Rectal smooth muscle tissue (tissue), 1 donor: ENCODE results near the gene OSTF1.

Experiments used
- H3K27ac ChIP-seq: one replicate; pipeline ENCODE4 v1.7.0; 2013; ENCODE audit warnings: low read depth, low read length, inconsistent platforms
- H3K27me3 ChIP-seq: one replicate; pipeline ENCODE4 v1.7.0; 2013; ENCODE audit warnings: low read length; ENCODE audit not compliant: control insufficient read depth, insufficient read depth
- H3K36me3 ChIP-seq: one replicate; pipeline ENCODE4 v1.7.0; 2013; ENCODE audit warnings: low read length; ENCODE audit not compliant: control insufficient read depth, insufficient read depth
- H3K4me1 ChIP-seq: one replicate; pipeline ENCODE4 v1.7.0; 2013; ENCODE audit warnings: low read length; ENCODE audit not compliant: control insufficient read depth, insufficient read depth
- H3K4me3 ChIP-seq: one replicate; pipeline ENCODE4 v1.7.0; 2013; ENCODE audit warnings: low read length
- H3K9ac ChIP-seq: one replicate; pipeline ENCODE4 v1.7.0; 2013; ENCODE audit warnings: low read length

The OSTF1 gene

DNA sequence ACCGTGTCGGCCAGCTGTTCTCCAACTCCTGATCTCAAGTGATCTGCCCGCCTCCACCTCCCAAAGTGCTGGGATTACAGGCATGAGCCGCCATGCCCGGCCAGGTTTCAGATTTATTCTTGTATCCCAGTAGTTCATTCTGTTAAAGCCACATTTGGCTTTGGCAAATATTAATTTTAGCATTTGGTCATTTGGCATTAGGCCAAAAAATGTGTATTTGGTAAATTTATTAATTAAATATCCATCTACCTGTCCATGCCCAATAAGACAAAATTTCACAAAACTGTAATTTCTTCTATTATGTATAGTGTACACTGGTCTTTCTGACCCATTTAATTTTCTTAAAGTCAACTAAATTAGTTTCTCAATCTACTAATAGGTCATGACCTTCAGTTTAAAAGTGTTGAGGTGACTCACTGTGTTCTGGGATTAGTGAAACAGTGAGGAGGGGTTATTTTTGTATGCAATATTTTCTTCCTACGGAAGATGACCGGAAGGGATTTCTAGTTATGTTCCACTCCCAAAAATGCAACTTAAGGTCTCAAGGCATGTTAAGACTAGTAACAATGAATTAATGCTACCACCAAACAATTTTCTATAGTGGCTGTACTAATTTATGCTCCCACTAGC lies 21.0 kb downstream of the OSTF1 start:
- H3K4me1 ChIP-seq: no peaks in the 10 kb centered on the region
- H3K9ac ChIP-seq: no peak overlapping the region
- H3K27me3 ChIP-seq: no peaks in the 10 kb centered on the region
- H3K4me3 ChIP-seq: no peak overlapping the region
- H3K27ac ChIP-seq: no peak overlapping the region
- no peaks in the 10 kb centered on the region for H3K36me3 ChIP-seq

DNA sequence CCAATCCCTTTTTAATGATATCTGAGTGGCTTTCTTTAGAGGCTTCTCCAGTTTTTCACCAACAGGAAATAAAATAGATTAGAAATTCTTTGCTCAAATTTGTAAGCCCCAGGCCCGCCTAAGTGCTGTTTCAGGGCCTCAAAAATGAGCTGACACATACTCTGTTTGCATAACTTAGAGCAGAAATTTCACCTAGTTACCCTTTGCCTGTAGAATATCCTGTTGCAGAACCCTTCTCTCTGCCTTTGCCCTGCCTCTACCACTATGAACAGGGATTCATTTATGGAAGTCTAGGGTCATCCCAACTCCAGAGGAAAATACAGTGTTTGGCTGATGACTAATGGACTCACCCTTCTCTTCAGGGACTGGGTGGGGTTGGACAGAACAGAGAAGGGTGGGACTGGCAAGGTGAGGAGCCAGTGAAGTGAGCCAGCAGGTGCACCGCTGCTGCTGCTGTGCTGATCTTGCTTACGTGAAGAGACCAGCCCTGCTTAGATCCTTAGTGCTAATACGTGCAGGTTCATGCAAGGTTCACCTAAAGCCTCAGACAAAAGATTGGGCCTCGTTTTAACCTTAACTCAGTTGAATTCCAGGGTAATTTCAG lies 22.8 kb downstream of the OSTF1 start:
- H3K4me1 ChIP-seq: no peaks in the 10 kb centered on the region
- no peak overlapping the region for H3K9ac ChIP-seq
- no peaks in the 10 kb centered on the region for H3K36me3 ChIP-seq
- H3K27me3 ChIP-seq: no peaks in the 10 kb centered on the region
- no peak overlapping the region for H3K4me3 ChIP-seq
- H3K27ac ChIP-seq: no peak overlapping the region

- no peak overlapping the region for H3K4me3 ChIP-seq
- no peaks in the 10 kb centered on the region for H3K4me1 ChIP-seq
- H3K27ac ChIP-seq: no peak overlapping the region
- no peak overlapping the region for H3K9ac ChIP-seq
- H3K27me3 ChIP-seq: no peaks in the 10 kb centered on the region
- H3K36me3 ChIP-seq: peaks cover 2% of the 10 kb centered on the region
Observed at GRCh38 chr9:75112789-75113188, 24.5 kb downstream of the OSTF1 start.

DNA sequence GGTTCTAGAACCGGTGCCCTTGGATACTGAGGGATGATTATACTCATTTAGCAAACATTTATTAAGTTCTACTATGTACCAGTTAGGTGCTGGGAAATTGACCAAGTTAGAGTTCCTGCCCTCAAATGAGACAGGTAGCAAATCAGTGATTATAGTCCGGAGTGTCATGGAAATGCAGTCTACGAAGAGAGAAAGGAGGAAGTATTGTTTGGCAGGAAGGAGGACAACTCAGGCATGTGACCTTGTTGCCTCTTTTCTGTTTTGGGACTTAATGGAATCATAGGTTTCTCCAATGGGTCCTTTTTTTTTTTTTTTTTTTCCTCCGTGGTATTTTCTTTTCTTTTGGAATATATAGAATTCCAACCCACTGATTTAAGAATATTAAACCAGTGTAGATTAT lies 28.0 kb downstream of the OSTF1 start:
- H3K4me3 ChIP-seq: no peak overlapping the region
- no peak overlapping the region for H3K27ac ChIP-seq
- H3K27me3 ChIP-seq: no peaks in the 10 kb centered on the region
- peaks cover 7% of the 10 kb centered on the region for H3K36me3 ChIP-seq
- H3K4me1 ChIP-seq: no peaks in the 10 kb centered on the region
- no peak overlapping the region for H3K9ac ChIP-seq

DNA sequence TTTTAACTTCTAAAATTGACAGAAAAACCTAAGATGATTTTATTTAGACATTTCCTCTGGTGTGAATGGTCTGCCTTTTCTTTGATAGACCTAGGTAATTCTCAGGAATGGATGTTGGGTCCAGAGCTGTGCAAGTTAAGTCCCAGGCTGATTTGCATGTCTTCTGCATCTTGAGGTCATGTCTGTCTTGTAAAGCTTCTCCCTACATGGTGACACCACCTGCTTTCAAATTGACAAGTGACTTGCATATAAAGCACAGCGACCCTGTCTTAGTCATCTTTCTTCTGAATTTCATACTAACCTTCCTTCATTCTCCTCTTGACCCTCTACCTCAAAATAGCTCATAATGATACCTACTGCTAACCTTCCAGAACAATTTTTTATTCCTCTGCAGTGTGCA lies 29.2 kb downstream of the OSTF1 start:
- no peak overlapping the region for H3K4me3 ChIP-seq
- H3K36me3 ChIP-seq: peaks cover 7% of the 10 kb centered on the region
- no peaks in the 10 kb centered on the region for H3K27me3 ChIP-seq
- no peak overlapping the region for H3K9ac ChIP-seq
- no peaks in the 10 kb centered on the region for H3K4me1 ChIP-seq
- H3K27ac ChIP-seq: no peak overlapping the region

- Histone ChIP-seq H3K27me3 (no peaks in the 10 kb centered on the region), H3K4me1 (no peaks in the 10 kb centered on the region), H3K36me3 (peaks cover 7% of the 10 kb centered on the region), H3K27ac (no peak overlapping the region), H3K4me3 (no peak overlapping the region), H3K9ac (no peak overlapping the region)
Observed at GRCh38 chr9:75120686-75121085, 32.4 kb downstream of the OSTF1 start.

DNA sequence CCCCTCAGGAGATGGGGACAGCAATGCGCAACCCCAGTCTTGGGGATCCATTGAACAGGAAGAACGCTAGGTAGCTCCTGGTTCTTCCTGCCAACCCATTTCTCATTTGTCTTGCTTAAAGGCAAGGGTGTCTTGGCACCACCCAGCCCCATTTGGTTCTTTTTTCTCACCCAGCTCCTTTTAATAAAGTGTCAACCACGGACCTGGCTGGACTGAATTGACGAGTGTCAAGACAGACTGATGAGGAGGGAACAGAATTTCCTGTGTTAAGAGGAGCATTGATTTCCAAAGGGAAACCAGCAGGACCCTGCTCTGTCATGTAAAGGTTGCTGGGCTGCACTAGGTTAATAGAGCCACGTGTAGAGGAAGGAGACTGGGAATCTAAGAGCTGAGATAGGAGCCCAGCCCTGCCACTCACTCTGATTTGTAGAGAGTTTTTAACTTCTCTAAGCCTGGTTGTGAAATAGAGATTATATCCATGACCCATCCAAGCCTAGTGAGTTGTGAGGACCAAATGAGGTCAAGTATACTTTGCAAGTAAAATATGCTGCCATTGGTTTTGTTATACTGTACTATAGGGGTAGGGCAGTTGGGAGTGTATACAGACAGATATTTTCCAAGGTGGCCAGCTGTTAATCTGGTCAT lies 33.7 kb downstream of the OSTF1 start:
- Histone ChIP-seq H3K4me1 (no peaks in the 10 kb centered on the region), H3K4me3 (no peak overlapping the region), H3K27me3 (no peaks in the 10 kb centered on the region), H3K36me3 (peaks cover 7% of the 10 kb centered on the region), H3K27ac (no peak overlapping the region), H3K9ac (no peak overlapping the region)

GRCh38 chr9:75123696-75124095 lies 35.4 kb downstream of the OSTF1 start:
- no peak overlapping the region for H3K27ac ChIP-seq
- no peak overlapping the region for H3K9ac ChIP-seq
- H3K27me3 ChIP-seq: no peaks in the 10 kb centered on the region
- H3K4me3 ChIP-seq: no peak overlapping the region
- H3K4me1 ChIP-seq: no peaks in the 10 kb centered on the region
- peaks cover 3% of the 10 kb centered on the region for H3K36me3 ChIP-seq

- Histone ChIP-seq H3K4me1 (no peaks in the 10 kb centered on the region), H3K9ac (no peak overlapping the region), H3K4me3 (no peak overlapping the region), H3K27me3 (no peaks in the 10 kb centered on the region), H3K27ac (no peak overlapping the region), H3K36me3 (peaks cover 13% of the 10 kb centered on the region)
Observed at GRCh38 chr9:75128535-75128934, 40.2 kb downstream of the OSTF1 start.

DNA sequence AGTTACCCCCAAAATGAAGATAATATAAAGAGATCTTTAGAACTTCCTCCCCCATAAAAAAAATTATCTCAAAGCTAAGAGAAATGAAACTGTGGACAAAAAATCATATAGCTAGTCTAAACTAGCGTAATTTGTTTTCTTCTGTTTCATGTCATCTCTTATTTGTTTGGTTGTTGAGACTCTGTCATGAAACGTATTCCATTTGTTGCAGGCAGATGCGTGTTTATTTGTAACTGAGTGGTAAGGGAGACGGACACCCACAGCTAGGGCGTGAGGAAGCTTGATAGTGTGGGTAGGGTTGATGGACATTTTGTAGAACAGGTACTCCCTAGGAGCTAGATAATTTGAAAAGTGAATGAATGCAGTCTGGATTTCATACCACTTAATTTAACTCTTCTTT lies 41.9 kb downstream of the OSTF1 start:
- no peak overlapping the region for H3K27ac ChIP-seq
- H3K36me3 ChIP-seq: peaks cover 13% of the 10 kb centered on the region
- H3K4me1 ChIP-seq: no peaks in the 10 kb centered on the region
- no peaks in the 10 kb centered on the region for H3K27me3 ChIP-seq
- no peak overlapping the region for H3K9ac ChIP-seq
- H3K4me3 ChIP-seq: no peak overlapping the region

- Histone ChIP-seq H3K27ac (no peak overlapping the region), H3K27me3 (no peaks in the 10 kb centered on the region), H3K4me1 (no peaks in the 10 kb centered on the region), H3K9ac (no peak overlapping the region), H3K36me3 (peaks cover 13% of the 10 kb centered on the region), H3K4me3 (no peak overlapping the region)
Observed at GRCh38 chr9:75130621-75131230, 42.4 kb downstream of the OSTF1 start.

DNA sequence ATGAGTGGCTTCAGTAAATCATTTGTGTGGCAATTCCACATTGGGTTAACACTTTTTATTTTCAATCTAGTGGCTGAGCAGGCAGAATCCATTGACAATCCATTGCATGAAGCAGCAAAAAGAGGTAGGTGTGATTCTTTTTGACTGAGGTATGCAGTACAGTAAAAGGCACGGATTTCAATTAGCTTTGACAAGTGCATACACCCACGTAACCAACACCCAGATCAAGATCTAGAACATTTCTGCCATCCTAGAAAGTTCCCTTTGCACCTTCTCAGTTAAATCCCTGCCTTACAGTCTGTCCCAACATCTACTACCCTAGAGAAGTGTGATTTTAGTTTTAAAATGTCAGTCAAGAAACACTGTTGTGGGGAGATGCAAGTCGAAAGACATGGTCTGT lies 43.4 kb downstream of the OSTF1 start:
- no peaks in the 10 kb centered on the region for H3K27me3 ChIP-seq
- H3K4me3 ChIP-seq: no peak overlapping the region
- no peak overlapping the region for H3K27ac ChIP-seq
- no peaks in the 10 kb centered on the region for H3K4me1 ChIP-seq
- no peak overlapping the region for H3K9ac ChIP-seq
- H3K36me3 ChIP-seq: peaks cover 13% of the 10 kb centered on the region
